ENCODE data around the gene CCDC182. TPM values are rescaled to one million over a fixed set of nuclear protein-coding genes. Genes with fewer than 3 reads are reported as not detected.

CCDC182 gene
- total and polyA plus RNA-seq, 10 donors, result not detected

DNA sequence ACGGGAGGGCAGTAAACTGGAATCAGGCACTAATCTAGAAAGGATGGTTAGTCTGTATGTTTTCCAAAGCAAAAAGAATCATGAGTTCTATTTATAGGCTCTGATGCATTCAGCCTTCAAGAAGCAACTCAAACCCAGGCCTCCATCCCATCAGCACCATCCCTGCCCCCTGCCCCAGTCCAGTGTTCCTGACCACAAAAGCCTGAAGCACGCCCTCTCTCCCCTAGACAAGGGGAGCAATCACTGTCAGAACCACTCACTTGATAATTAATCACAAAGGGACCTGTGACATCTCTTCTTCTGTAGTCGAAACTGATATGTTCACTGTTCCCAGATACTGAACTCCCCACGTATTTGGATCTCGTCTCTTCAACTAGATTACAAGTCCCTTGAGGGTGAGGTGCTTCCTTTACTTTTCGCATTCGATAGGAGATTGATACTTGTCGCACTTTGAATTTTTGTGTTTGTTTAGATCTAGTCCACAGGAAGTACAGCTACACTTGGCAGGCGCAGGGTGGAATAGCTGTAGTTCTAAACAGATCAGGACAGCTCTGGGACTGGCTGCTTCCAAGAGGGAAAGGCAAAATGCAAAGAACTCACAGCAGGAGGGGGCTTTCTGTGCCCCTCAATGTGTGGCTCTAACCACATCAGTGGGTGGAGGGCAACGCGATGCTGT, 36.4 kb upstream of the CCDC182 start:
- TF ChIP-seq POLR2A (IDR thresholded peaks at IDR 0.05) (no peak), POLR2AphosphoS5 (IDR thresholded peaks at IDR 0.05) (no peak)
- TF ChIP-seq, protein P1, sequence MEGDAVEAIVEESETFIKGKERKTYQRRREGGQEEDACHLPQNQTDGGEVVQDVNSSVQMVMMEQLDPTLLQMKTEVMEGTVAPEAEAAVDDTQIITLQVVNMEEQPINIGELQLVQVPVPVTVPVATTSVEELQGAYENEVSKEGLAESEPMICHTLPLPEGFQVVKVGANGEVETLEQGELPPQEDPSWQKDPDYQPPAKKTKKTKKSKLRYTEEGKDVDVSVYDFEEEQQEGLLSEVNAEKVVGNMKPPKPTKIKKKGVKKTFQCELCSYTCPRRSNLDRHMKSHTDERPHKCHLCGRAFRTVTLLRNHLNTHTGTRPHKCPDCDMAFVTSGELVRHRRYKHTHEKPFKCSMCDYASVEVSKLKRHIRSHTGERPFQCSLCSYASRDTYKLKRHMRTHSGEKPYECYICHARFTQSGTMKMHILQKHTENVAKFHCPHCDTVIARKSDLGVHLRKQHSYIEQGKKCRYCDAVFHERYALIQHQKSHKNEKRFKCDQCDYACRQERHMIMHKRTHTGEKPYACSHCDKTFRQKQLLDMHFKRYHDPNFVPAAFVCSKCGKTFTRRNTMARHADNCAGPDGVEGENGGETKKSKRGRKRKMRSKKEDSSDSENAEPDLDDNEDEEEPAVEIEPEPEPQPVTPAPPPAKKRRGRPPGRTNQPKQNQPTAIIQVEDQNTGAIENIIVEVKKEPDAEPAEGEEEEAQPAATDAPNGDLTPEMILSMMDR (IDR thresholded peaks at IDR 0.05 in 8 of 11, conservative IDR thresholded peaks at IDR 0.05 in 3 of 11), result no peak
- DNase-seq, result no peak
- H3K9me3 ChIP-seq, result no peaks in the 10 kb centered on the region
- no peak overlapping the region for H3K4me3 ChIP-seq
- peak overlapping the region in 7 of 8 donors; percentile 2 to 64 (median 55) for H3K27ac ChIP-seq
- intact Hi-C loops (cut with DNase I; ENCODE audit: low total_unique reads), result no loop called here
- H3K27me3 ChIP-seq (replicated peaks in 1 of 7), result peaks cover 0 to 33% (median 0%) of the 10 kb centered on the region in 7 donors
- 50 to 63% (median 59%) methylated on average over 11 of the region's 11 CpGs for WGBS, 5 donors
- no peaks in the 10 kb centered on the region for H3K36me3 ChIP-seq
- H3K4me1 ChIP-seq, result peaks cover 0 to 28% (median 18%) of the 10 kb centered on the region in 6 donors

DNA sequence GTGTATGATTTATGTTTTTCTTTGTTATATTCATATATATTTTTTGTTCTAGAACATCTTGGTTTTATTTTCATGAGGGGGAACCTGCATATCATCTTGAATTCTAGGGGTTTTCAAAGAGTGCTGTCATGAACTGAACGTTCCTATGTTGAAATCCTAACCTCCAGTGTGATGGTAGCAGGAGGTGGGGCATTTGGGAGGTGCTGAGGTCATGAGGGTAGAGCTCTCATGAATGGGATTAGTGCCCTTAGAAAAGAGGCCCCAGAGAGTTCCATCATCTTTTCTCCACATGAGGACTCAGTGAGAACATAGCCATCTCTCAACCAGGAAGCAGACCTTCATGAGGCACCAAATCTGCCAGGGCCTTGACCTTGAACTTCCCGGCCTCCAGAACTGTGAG, 34.6 kb upstream of the CCDC182 start:
- Histone ChIP-seq H3K4me3 (no peak overlapping the region), H3K9me3 (no peaks in the 10 kb centered on the region), H3K27ac (no peak overlapping the region), H3K27me3 (replicated peaks in 1 of 7) (peaks cover 0 to 28% (median 0%) of the 10 kb centered on the region in 7 donors), H3K36me3 (no peaks in the 10 kb centered on the region), H3K4me1 (peaks cover 0 to 28% (median 18%) of the 10 kb centered on the region in 6 donors)
- TF ChIP-seq POLR2A (IDR thresholded peaks at IDR 0.05) (no peak), POLR2AphosphoS5 (IDR thresholded peaks at IDR 0.05) (no peak)
- TF ChIP-seq, protein P1 (IDR thresholded peaks at IDR 0.05 in 8 of 11, conservative IDR thresholded peaks at IDR 0.05 in 3 of 11), result no peak
- no peak for DNase-seq
- 45 to 64% (median 61%) methylated on average over 2 of the region's 2 CpGs for WGBS, 5 donors
- intact Hi-C loops (cut with DNase I; ENCODE audit: low total_unique reads), result no loop called here

DNA sequence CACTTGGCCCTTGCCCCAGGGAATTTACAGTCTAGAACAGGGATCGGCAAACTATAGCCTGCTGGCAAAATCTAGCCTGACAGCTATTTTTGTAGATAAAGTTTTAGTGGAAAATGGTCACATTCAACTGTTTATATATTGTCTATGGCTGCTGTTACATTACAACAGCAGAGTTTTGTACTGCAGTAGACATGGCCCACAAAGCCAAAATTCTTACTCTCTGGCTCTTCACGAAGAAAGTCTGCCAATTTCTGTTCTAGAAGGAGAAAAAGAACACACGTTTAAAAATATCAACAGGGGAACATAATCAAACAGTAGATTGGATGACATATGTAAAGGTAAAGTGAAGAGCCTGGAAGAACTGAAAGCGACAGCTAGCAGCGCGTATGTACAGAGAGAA, 33.2 kb upstream of the CCDC182 start:
- DNase-seq, result no peak
- intact Hi-C loops (cut with DNase I; ENCODE audit: low total_unique reads), result no loop called here
- WGBS, 5 donors, result 84 to 94% (median 89%) methylated on average over 6 of the region's 6 CpGs
- Histone ChIP-seq H3K27ac (no peak overlapping the region), H3K36me3 (no peaks in the 10 kb centered on the region), H3K4me1 (peaks cover 0 to 25% (median 13%) of the 10 kb centered on the region in 6 donors), H3K27me3 (replicated peaks in 1 of 7) (peaks cover 0 to 30% (median 0%) of the 10 kb centered on the region in 7 donors), H3K9me3 (no peaks in the 10 kb centered on the region), H3K4me3 (no peak overlapping the region)
- TF ChIP-seq POLR2A (IDR thresholded peaks at IDR 0.05) (no peak), POLR2AphosphoS5 (IDR thresholded peaks at IDR 0.05) (no peak)
- TF ChIP-seq, protein P1 (IDR thresholded peaks at IDR 0.05 in 8 of 11, conservative IDR thresholded peaks at IDR 0.05 in 3 of 11), result no peak

DNA sequence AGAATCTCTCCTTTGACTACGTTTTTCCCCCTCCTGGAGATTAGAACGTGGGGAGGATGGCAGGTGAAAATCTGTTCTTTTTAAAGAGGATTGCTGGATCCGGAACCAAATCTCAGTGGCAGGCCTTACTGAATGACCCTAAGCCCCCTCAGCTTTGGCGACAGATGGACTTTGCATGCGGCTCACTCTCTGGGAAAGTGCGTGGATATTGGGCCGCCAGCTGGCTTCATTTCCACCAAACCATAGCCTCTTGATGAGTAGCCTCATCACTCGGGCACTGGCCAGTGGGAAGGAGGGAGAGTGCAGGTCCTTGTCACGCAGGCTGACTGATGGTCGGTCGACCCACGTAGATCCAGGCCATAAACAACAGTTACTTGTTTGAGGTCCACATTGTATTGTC, 31.3 kb upstream of the CCDC182 start:
- Histone ChIP-seq H3K4me3 (no peak overlapping the region), H3K27ac (no peak overlapping the region), H3K36me3 (no peaks in the 10 kb centered on the region), H3K27me3 (replicated peaks in 1 of 7) (peaks cover 0 to 20% (median 0%) of the 10 kb centered on the region in 7 donors), H3K9me3 (no peaks in the 10 kb centered on the region), H3K4me1 (peaks cover 0 to 9% (median 0%) of the 10 kb centered on the region in 6 donors)
- WGBS, 5 donors, result 94 to 97% (median 95%) methylated on average over 12 of the region's 12 CpGs
- intact Hi-C loops (cut with DNase I; ENCODE audit: low total_unique reads), result no loop called here
- no peak for DNase-seq
- TF ChIP-seq, protein P1 (IDR thresholded peaks at IDR 0.05 in 8 of 11, conservative IDR thresholded peaks at IDR 0.05 in 3 of 11), result no peak
- no peak for TF ChIP-seq POLR2A (IDR thresholded peaks at IDR 0.05)
- no peak for TF ChIP-seq POLR2AphosphoS5 (IDR thresholded peaks at IDR 0.05)

All from spleen (tissue), 11 donors.